ENCODE measurements around the gene ITPKB. TPM values are rescaled to one million over a fixed set of nuclear protein-coding genes. Genes with fewer than 3 reads are reported as not detected.
A peak's percentile ranks its signal among the peaks of the same experiment; 100 is the strongest.

Gene ITPKB
- total RNA-seq, 4 donors from 2014 or later, result 29.7 to 117 (median 44.9) TPM

- Histone ChIP-seq H3K9me3 (no peaks in the 10 kb centered on the region), H3K27me3 (no peaks in the 10 kb centered on the region), H3K27ac (peak overlapping the region; percentile 97 to 98), H3K4me1 (peaks cover 5 to 10% of the 10 kb centered on the region in 2 donors), H3K4me3 (peak overlapping the region in 1 of 2 donors; percentile 87), H3K36me3 (no peaks in the 10 kb centered on the region)
- DNase-seq, result no peak
- TF ChIP-seq CTCF (IDR thresholded peaks at IDR 0.05), result peak in 1 of 4 experiments; percentile 13
- no peak for TF ChIP-seq POLR2A (IDR thresholded peaks at IDR 0.05)
- intact Hi-C loops (cut with DNase I; ENCODE audit: low total_unique reads), result no loop called here
These were observed 6.2 kb downstream of the ITPKB start for GRCh38 chr1:226732856-226733291.

GRCh38 chr1:226731257-226731893 lies 7.7 kb downstream of the ITPKB start:
- Histone ChIP-seq H3K4me1 (peaks cover 5 to 10% of the 10 kb centered on the region in 2 donors), H3K27ac (peak overlapping the region; percentile 97 to 98)
- intact Hi-C loops (cut with DNase I; ENCODE audit: low total_unique reads), result no loop called here

GRCh38 chr1:226730836-226731235 lies 8.2 kb downstream of the ITPKB start:
- TF ChIP-seq POLR2A (IDR thresholded peaks at IDR 0.05) (no peak), CTCF (IDR thresholded peaks at IDR 0.05) (no peak)
- H3K9me3 ChIP-seq, result no peaks in the 10 kb centered on the region
- DNase-seq, result no peak
- no peaks in the 10 kb centered on the region for H3K27me3 ChIP-seq
- intact Hi-C loops (cut with DNase I; ENCODE audit: low total_unique reads), result no loop called here
- peak overlapping the region; percentile 97 to 98 for H3K27ac ChIP-seq
- H3K4me3 ChIP-seq, result no peak overlapping the region
- H3K36me3 ChIP-seq, result no peaks in the 10 kb centered on the region
- H3K4me1 ChIP-seq, result peaks cover 5 to 6% of the 10 kb centered on the region in 2 donors

More at GRCh38 chr1:226731257-226731893, 7.7 kb downstream of the ITPKB start:
- Histone ChIP-seq H3K4me3 (no peak overlapping the region), H3K9me3 (no peaks in the 10 kb centered on the region), H3K27me3 (no peaks in the 10 kb centered on the region), H3K36me3 (no peaks in the 10 kb centered on the region)
- DNase-seq, result no peak
- TF ChIP-seq CTCF (IDR thresholded peaks at IDR 0.05) (no peak), POLR2A (IDR thresholded peaks at IDR 0.05) (no peak)

- DNase-seq, result no peak
- Histone ChIP-seq H3K27ac (peak overlapping the region; percentile 97 to 98), H3K4me3 (no peak overlapping the region), H3K4me1 (peaks cover 5 to 11% of the 10 kb centered on the region in 2 donors), H3K9me3 (no peaks in the 10 kb centered on the region), H3K36me3 (no peaks in the 10 kb centered on the region), H3K27me3 (no peaks in the 10 kb centered on the region)
- intact Hi-C loops (cut with DNase I; ENCODE audit: low total_unique reads), result no loop called here
- no peak for TF ChIP-seq POLR2A (IDR thresholded peaks at IDR 0.05)
- no peak for TF ChIP-seq CTCF (IDR thresholded peaks at IDR 0.05)
These were observed 9.0 kb downstream of the ITPKB start for GRCh38 chr1:226730071-226730470.

GRCh38 chr1:226728448-226728847 lies 10.6 kb downstream of the ITPKB start:
- Histone ChIP-seq H3K4me3 (no peak overlapping the region), H3K4me1 (peaks cover 8 to 24% of the 10 kb centered on the region in 2 donors), H3K27ac (peak overlapping the region; percentile 73 to 98), H3K9me3 (no peaks in the 10 kb centered on the region), H3K36me3 (no peaks in the 10 kb centered on the region), H3K27me3 (no peaks in the 10 kb centered on the region)
- no peak for DNase-seq
- TF ChIP-seq POLR2A (IDR thresholded peaks at IDR 0.05) (no peak), CTCF (IDR thresholded peaks at IDR 0.05) (no peak)
- intact Hi-C loops (cut with DNase I; ENCODE audit: low total_unique reads), result no loop called here
